Breast epithelium (tissue), 4 donors: ENCODE measurements around the gene MERTK. TPM values are rescaled to one million over a fixed set of nuclear protein-coding genes. Genes with fewer than 3 reads are reported as not detected.

ENCODE experiments used
- DNase-seq, 2 donors: peaks; one replicate each; pipeline ENCODE4 v3.0.0-alpha.2; 2019; ENCODE audit warnings: low spot score in 2 of 2
- H3K27ac ChIP-seq, 2 donors: fragments of 200-600 bp; sonication (generic) in 1 of 2; one replicate each; pipeline ENCODE4 v1.5.1; 2016 to 2019; ENCODE audit warnings: mild to moderate bottlenecking in 1 of 2
- H3K27me3 ChIP-seq, 2 donors: fragments of 200-600 bp; sonication (generic) in 1 of 2; one replicate each; pipeline versions ENCODE4 v1.5.1 to v1.6.0; 2017 to 2019; ENCODE audit warnings: control low read depth in 1 of 2, mild to moderate bottlenecking in 1 of 2
- H3K36me3 ChIP-seq: fragments of 200-600 bp; one replicate; pipeline ENCODE4 v1.5.1; 2019
- H3K4me1 ChIP-seq, 2 donors: fragments of 200-600 bp; sonication (generic); one replicate each; pipeline ENCODE4 v1.5.1; 2016 to 2019; ENCODE audit warnings: control low read depth in 1 of 2
- H3K4me3 ChIP-seq, 3 donors: fragments of 200-600 bp; sonication (generic); 1 replicate in 2 of 3; 2 replicates in 1 of 3; pipeline ENCODE4 v1.5.1; 2016 to 2019; ENCODE audit warnings: mild to moderate bottlenecking in 3 of 3, moderate library complexity in 2 of 3
- H3K9me3 ChIP-seq, 2 donors: fragments of 200-600 bp; sonication (generic) in 1 of 2; one replicate each; pipeline ENCODE4 v1.5.1; 2016 to 2019; ENCODE audit warnings: control low read depth in 1 of 2
- CTCF ChIP-seq, 3 donors: fragments of 450-650 bp; IDR thresholded peaks; one replicate each; pipeline ENCODE4 v1.5.1; 2016 to 2017; ENCODE audit warnings: antibody characterized with exemption in 3 of 3, mild to moderate bottlenecking in 3 of 3, moderate library complexity in 3 of 3
- POLR2A ChIP-seq: fragments of 450-650 bp; IDR thresholded peaks from one replicate; pipeline ENCODE4 v1.6.1; 2016; ENCODE audit warnings: antibody characterized with exemption, mild to moderate bottlenecking, moderate library complexity
- POLR2AphosphoS5 ChIP-seq, 3 donors: sonication (generic); formaldehyde crosslinking; IDR thresholded peaks; one replicate each; pipeline ENCODE4 v1.6.1; 2017; ENCODE audit warnings: antibody characterized with exemption in 3 of 3
- intact Hi-C: fragments of 100-400 bp; cut with DNase I; formaldehyde crosslinking; loops from one replicate; pipeline ENCODE4 v1.15.1; 2023; ENCODE audit warnings: low total_unique reads
- total RNA-seq, 3 donors: library from RNA; depleted of rRNA; stranded (reverse); fragments of >200 nt; gene quantifications; one replicate each; pipeline ENCODE4 v1.1.0, GENCODE V29; 2016

MERTK gene
- total RNA-seq, 3 donors from 2014 or later: 21.0 to 84.3 (median 36.3) TPM

GRCh38 chr2:112000399-112001135, 102.2 kb downstream of the MERTK start:
- H3K4me1 ChIP-seq: no peaks in the 10 kb centered on the region
- H3K4me3 ChIP-seq: no peak overlapping the region
- TF ChIP-seq POLR2AphosphoS5 (IDR thresholded peaks at IDR 0.05) (no peak), CTCF (IDR thresholded peaks at IDR 0.05) (no peak), POLR2A (no peak)
- H3K27ac ChIP-seq: no peak overlapping the region
- no peaks in the 10 kb centered on the region for H3K36me3 ChIP-seq
- no peaks in the 10 kb centered on the region for H3K27me3 ChIP-seq
- intact Hi-C loops: no loop called here
- H3K9me3 ChIP-seq: no peaks in the 10 kb centered on the region
- DNase-seq: no peak

- no peaks in the 10 kb centered on the region for H3K27me3 ChIP-seq
- H3K9me3 ChIP-seq: no peaks in the 10 kb centered on the region
- no peak overlapping the region for H3K4me3 ChIP-seq
- H3K36me3 ChIP-seq: no peaks in the 10 kb centered on the region
- TF ChIP-seq CTCF (IDR thresholded peaks at IDR 0.05): no peak
- H3K27ac ChIP-seq: no peak overlapping the region
- no peaks in the 10 kb centered on the region for H3K4me1 ChIP-seq
- DNase-seq: no peak
- intact Hi-C loops: no loop called here
Observed at GRCh38 chr2:112001136-112001715, 102.8 kb downstream of the MERTK start.

GRCh38 chr2:112001942-112002341, 103.5 kb downstream of the MERTK start:
- Histone ChIP-seq H3K4me3 (no peak overlapping the region), H3K27me3 (no peaks in the 10 kb centered on the region), H3K4me1 (no peaks in the 10 kb centered on the region), H3K27ac (no peak overlapping the region), H3K36me3 (no peaks in the 10 kb centered on the region), H3K9me3 (no peaks in the 10 kb centered on the region)
- no peak for TF ChIP-seq POLR2A
- no peak for TF ChIP-seq POLR2AphosphoS5 (IDR thresholded peaks at IDR 0.05)
- no peak for TF ChIP-seq CTCF (IDR thresholded peaks at IDR 0.05)
- DNase-seq: no peak
- intact Hi-C loops: no loop called here

- no peaks in the 10 kb centered on the region for H3K36me3 ChIP-seq
- H3K27me3 ChIP-seq: no peaks in the 10 kb centered on the region
- no peak overlapping the region for H3K27ac ChIP-seq
- no peak overlapping the region for H3K4me3 ChIP-seq
- DNase-seq: no peak
- no peak for TF ChIP-seq CTCF (IDR thresholded peaks at IDR 0.05)
- TF ChIP-seq POLR2A: no peak
- no peak for TF ChIP-seq POLR2AphosphoS5 (IDR thresholded peaks at IDR 0.05)
- H3K4me1 ChIP-seq: no peaks in the 10 kb centered on the region
- no peaks in the 10 kb centered on the region for H3K9me3 ChIP-seq
- intact Hi-C loops: no loop called here
Observed at GRCh38 chr2:112003576-112004252, 105.3 kb downstream of the MERTK start.

GRCh38 chr2:112004253-112004645, 105.8 kb downstream of the MERTK start:
- TF ChIP-seq CTCF (IDR thresholded peaks at IDR 0.05) (no peak), POLR2AphosphoS5 (IDR thresholded peaks at IDR 0.05) (peak in 1 of 3 donors; percentile 50)
- peak in 1 of 2 donors; percentile 35 for DNase-seq
- intact Hi-C loops: no loop called here
- H3K4me3 ChIP-seq: no peak overlapping the region
- no peaks in the 10 kb centered on the region for H3K36me3 ChIP-seq
- H3K27ac ChIP-seq: no peak overlapping the region
- H3K27me3 ChIP-seq: no peaks in the 10 kb centered on the region
- no peaks in the 10 kb centered on the region for H3K9me3 ChIP-seq
- H3K4me1 ChIP-seq: no peaks in the 10 kb centered on the region
